Lung (tissue), 12 donors: ENCODE results near the gene KIR2DL4. TPM values are rescaled to one million over a fixed set of nuclear protein-coding genes. Genes with fewer than 3 reads are reported as not detected.
"Not testable (repeated sequence)": the region's sequence is repeated elsewhere in the genome, so short reads cannot be mapped to it uniquely, and the experiment has no call there.

Source experiments
- ATAC-seq: fragments of 200-7000 bp; cut with Tn5 transposase; one replicate; pipeline ENCODE4 v1.9.1; 2020; ENCODE audit warnings: moderate number of reproducible peaks; ENCODE audit not compliant: insufficient read depth, low FRiP score
- DNase-seq, 3 donors: peaks; one replicate each; pipeline ENCODE4 v3.0.0-alpha.2; 2013 to 2017
- H3K27ac ChIP-seq, 2 donors: one replicate each; pipeline ENCODE4 v1.5.1; 2013; ENCODE audit warnings: mild to moderate bottlenecking in 2 of 2, moderate library complexity in 2 of 2, control low read depth in 1 of 2, inconsistent platforms in 1 of 2, low read depth in 1 of 2, low read length in 1 of 2
- H3K27me3 ChIP-seq, 3 donors: one replicate each; pipeline ENCODE4 v1.5.1; 2013; ENCODE audit warnings: low read length in 2 of 3; ENCODE audit not compliant: control insufficient read depth in 3 of 3, insufficient read depth in 3 of 3
- H3K36me3 ChIP-seq, 4 donors: one replicate each; pipeline ENCODE4 v1.5.1; 2013; ENCODE audit warnings: low read length in 4 of 4, mild to moderate bottlenecking in 1 of 4, moderate library complexity in 1 of 4; ENCODE audit not compliant: control insufficient read depth in 4 of 4, insufficient read depth in 4 of 4
- H3K4me1 ChIP-seq, 5 donors: one replicate each; pipeline ENCODE4 v1.5.1; 2013; ENCODE audit warnings: low read length in 5 of 5, mild to moderate bottlenecking in 2 of 5, moderate library complexity in 1 of 5; ENCODE audit not compliant: control insufficient read depth in 5 of 5, insufficient read depth in 5 of 5
- H3K4me3 ChIP-seq: one replicate; pipeline ENCODE4 v1.5.1; 2013; ENCODE audit warnings: mild to moderate bottlenecking, control low read depth, moderate library complexity
- H3K9ac ChIP-seq, 2 donors: one replicate each; pipeline ENCODE4 v1.5.1; 2013; ENCODE audit warnings: low read length in 2 of 2, control low read depth in 1 of 2; ENCODE audit not compliant: insufficient read depth in 1 of 2
- H3K9me3 ChIP-seq, 4 donors: one replicate each; pipeline ENCODE4 v1.5.1; 2013; ENCODE audit warnings: low read length in 3 of 4, mild to moderate bottlenecking in 1 of 4, moderate library complexity in 1 of 4; ENCODE audit not compliant: control insufficient read depth in 4 of 4, insufficient read depth in 3 of 4
- CTCF ChIP-seq: IDR thresholded peaks from 2 replicates; pipeline ENCODE4 v1.5.1; 2012; ENCODE audit warnings: mild to moderate bottlenecking; ENCODE audit errors: control extremely low read depth, extremely low read depth
- WGBS, 2 donors: extraction: QIAGEN DNeasy Blood & Tissue Kit; methylation state at CpG; one replicate each; pipeline ENCODE4 v1.1.7; 2013; 5-methylcytosine and 5-hydroxymethylcytosine counted together
- polyA plus RNA-seq, 2 donors: library from polyadenylated mRNA; stranded (reverse); fragments of 200-250 nt; gene quantifications; one replicate each; pipeline ENCODE4 v1.2.1, GENCODE V29; 2013
- total RNA-seq, 2 donors: library from RNA; depleted of rRNA in 1 of 2; stranded (reverse); fragments of >200 nt in 1 of 2; gene quantifications; one replicate each; pipeline ENCODE4 v1.2.1, GENCODE V29; 2014 to 2021
- donor health status: control.
- donor health status: control.
- donor health status: Bipolar disorder and iron deficiency.
- donor health status: healthy.
- donor health status: DM: yes; HTN: yes; CAD: no.

The KIR2DL4 gene
- total and polyA plus RNA-seq, 4 donors, result 0.10 to 0.77 (median 0.63) TPM; not detected in 1

GRCh38 chr19:54817670-54818536 is 14.5 kb downstream of the KIR2DL4 start:
- no peak overlapping the region for H3K27ac ChIP-seq
- peaks cover 0 to 5% (median 1%) of the 10 kb centered on the region in 4 donors for H3K9me3 ChIP-seq
- DNase-seq (no peak), ATAC-seq (no peak)
- H3K36me3 ChIP-seq, result no peaks in the 10 kb centered on the region
- no peak overlapping the region for H3K4me3 ChIP-seq
- no peaks in the 10 kb centered on the region for H3K4me1 ChIP-seq
- 82 to 85% methylated on average over 15 of the region's 15 CpGs for WGBS, 2 donors
- TF ChIP-seq CTCF, result no peak
- H3K9ac ChIP-seq, result no peak overlapping the region
- H3K27me3 ChIP-seq, result peaks cover 0 to 4% (median 0%) of the 10 kb centered on the region in 3 donors

- not testable (repeated sequence) for H3K36me3 ChIP-seq, H3K27ac ChIP-seq, ATAC-seq, H3K9ac ChIP-seq, DNase-seq, H3K4me3 ChIP-seq, H3K4me1 ChIP-seq, H3K9me3 ChIP-seq, H3K27me3 ChIP-seq
- 62 to 66% methylated on average over 4 of the region's 4 CpGs for WGBS, 2 donors
Observed at GRCh38 chr19:54824416-54824815, 21.0 kb downstream of the KIR2DL4 start.

GRCh38 chr19:54825326-54825725 is 21.9 kb downstream of the KIR2DL4 start:
- not testable (repeated sequence) for H3K9me3 ChIP-seq, H3K36me3 ChIP-seq, H3K27ac ChIP-seq, H3K4me1 ChIP-seq, ATAC-seq, H3K4me3 ChIP-seq, H3K27me3 ChIP-seq, DNase-seq, H3K9ac ChIP-seq
- WGBS, 2 donors, result 19 to 50% methylated on average over 7 of the region's 7 CpGs

GRCh38 chr19:54828064-54828463 is 24.7 kb downstream of the KIR2DL4 start:
- 75 to 81% methylated on average over 7 to 8 of the region's 8 CpGs for WGBS, 2 donors
- not testable (repeated sequence) for H3K4me3 ChIP-seq, H3K4me1 ChIP-seq, H3K27me3 ChIP-seq, H3K9ac ChIP-seq, H3K27ac ChIP-seq, DNase-seq, ATAC-seq, H3K36me3 ChIP-seq, H3K9me3 ChIP-seq

GRCh38 chr19:54832496-54832895 is 29.1 kb downstream of the KIR2DL4 start, which contains the start of gene KIR2DS4:
TSS of gene KIR2DS4 (plus strand) at chr19:54832676.
- not testable (repeated sequence) for H3K36me3 ChIP-seq, DNase-seq, H3K27ac ChIP-seq, ATAC-seq, H3K27me3 ChIP-seq, H3K9me3 ChIP-seq, H3K4me1 ChIP-seq, H3K4me3 ChIP-seq, H3K9ac ChIP-seq
- 95 to 96% methylated on average over 14 of the region's 14 CpGs for WGBS, 2 donors

- 66 to 78% methylated on average over 3 to 5 of the region's 5 CpGs for WGBS, 2 donors
- H3K9me3 ChIP-seq, H3K4me3 ChIP-seq, ATAC-seq, DNase-seq, H3K27me3 ChIP-seq, H3K9ac ChIP-seq, H3K27ac ChIP-seq, H3K4me1 ChIP-seq, H3K36me3 ChIP-seq: not testable (repeated sequence)
Observed at GRCh38 chr19:54835126-54835525, 31.7 kb downstream of the KIR2DL4 start.

GRCh38 chr19:54837522-54837921 is 34.1 kb downstream of the KIR2DL4 start:
- H3K4me1 ChIP-seq, H3K9me3 ChIP-seq, H3K27me3 ChIP-seq, DNase-seq, H3K36me3 ChIP-seq, H3K4me3 ChIP-seq, H3K9ac ChIP-seq, H3K27ac ChIP-seq, ATAC-seq: not testable (repeated sequence)
- 25 to 47% methylated on average over 2 of the region's 2 CpGs for WGBS, 2 donors
